ENCODE results near the gene TFCP2.

TFCP2 gene

GRCh38 chr12:51055060-51055459 is 117.9 kb downstream of the TFCP2 start:
- TF ChIP-seq CTCF (IDR thresholded peaks at IDR 0.05): no peak

GRCh38 chr12:51051787-51052186 is 121.1 kb downstream of the TFCP2 start:
- TF ChIP-seq CTCF (IDR thresholded peaks at IDR 0.05): no peak

GRCh38 chr12:51049525-51049924 is 123.4 kb downstream of the TFCP2 start:
- no peak for TF ChIP-seq CTCF (IDR thresholded peaks at IDR 0.05)

GRCh38 chr12:51048661-51049251 is 124.2 kb downstream of the TFCP2 start:
- TF ChIP-seq CTCF (IDR thresholded peaks at IDR 0.05): no peak

- TF ChIP-seq CTCF (IDR thresholded peaks at IDR 0.05): peak; percentile 95
These were observed 125.0 kb downstream of the TFCP2 start, which contains the start of gene LETMD1 for GRCh38 chr12:51047655-51048540. LETMD1 (plus strand) TSS chr12:51048327; CDS start chr12:51048357, 30 bp downstream.

All from LNCAP (cell line).